Activated T-helper 17 cell treated with anti-CD3 and anti-CD28 coated beads, Interleukin-2, amount 50 U/mL, for 72 hours (primary cell): ENCODE measurements around the gene THRB. TPM values are rescaled to one million over a fixed set of nuclear protein-coding genes. Genes with fewer than 3 reads are reported as not detected.

Experiments used
- ATAC-seq: fragments of 150-1000 bp; cut with Tn5 transposase; replicated peaks from 2 replicates; pipeline ENCODE4 v1.10.0; 2021; ENCODE audit warnings: mild to moderate bottlenecking, moderate library complexity
- H3K27ac Mint-ChIP-seq: one replicate; pipeline ENCODE4 v1.8.0; 2022; ENCODE audit warnings: mixed read lengths
- H3K27me3 Mint-ChIP-seq: one replicate; pipeline ENCODE4 v1.8.0; 2022; ENCODE audit warnings: mixed read lengths
- H3K36me3 Mint-ChIP-seq: one replicate; pipeline ENCODE4 v1.8.0; 2022; ENCODE audit warnings: low read depth, mild to moderate bottlenecking, mixed read lengths
- H3K4me1 Mint-ChIP-seq: one replicate; pipeline ENCODE4 v1.8.0; 2022; ENCODE audit warnings: mixed read lengths
- H3K4me3 Mint-ChIP-seq: one replicate; pipeline ENCODE4 v1.8.0; 2022; ENCODE audit warnings: mild to moderate bottlenecking, mixed read lengths
- H3K9me3 Mint-ChIP-seq: one replicate; pipeline ENCODE4 v1.8.0; 2022; ENCODE audit warnings: mixed read lengths
- total RNA-seq, 2 donors: library from RNA; stranded (reverse); gene quantifications; one replicate each; pipeline ENCODE4 v1.2.3, GENCODE V29; 2022

THRB gene
- total RNA-seq, 2 donors from 2014 or later = not detected

DNA sequence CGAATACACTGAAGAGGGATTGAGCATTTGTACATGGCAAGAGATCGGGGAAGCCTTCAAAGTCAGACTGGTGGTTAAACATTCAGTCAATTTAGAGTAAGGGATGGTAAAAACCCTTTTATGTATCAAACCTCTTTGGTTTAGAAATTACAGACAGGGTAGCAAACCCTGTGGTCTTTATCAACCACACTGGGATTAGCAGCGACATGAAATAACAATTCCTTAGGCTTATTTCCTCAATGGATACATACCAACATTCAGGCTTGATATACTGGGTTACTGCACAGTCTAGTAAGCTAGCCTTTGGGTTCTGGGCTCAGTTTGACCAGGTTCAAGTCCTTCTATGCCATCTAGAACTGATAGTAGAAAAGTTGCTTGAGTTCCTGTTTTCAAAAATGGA lies 127.4 kb downstream of the THRB start:
- Mint-ChIP-seq H3K4me3 (no peak overlapping the region), H3K36me3 (no peaks in the 10 kb centered on the region), H3K27me3 (no peaks in the 10 kb centered on the region), H3K27ac (no peak overlapping the region), H3K4me1 (no peaks in the 10 kb centered on the region), H3K9me3 (no peaks in the 10 kb centered on the region)
- ATAC-seq = no peak

DNA sequence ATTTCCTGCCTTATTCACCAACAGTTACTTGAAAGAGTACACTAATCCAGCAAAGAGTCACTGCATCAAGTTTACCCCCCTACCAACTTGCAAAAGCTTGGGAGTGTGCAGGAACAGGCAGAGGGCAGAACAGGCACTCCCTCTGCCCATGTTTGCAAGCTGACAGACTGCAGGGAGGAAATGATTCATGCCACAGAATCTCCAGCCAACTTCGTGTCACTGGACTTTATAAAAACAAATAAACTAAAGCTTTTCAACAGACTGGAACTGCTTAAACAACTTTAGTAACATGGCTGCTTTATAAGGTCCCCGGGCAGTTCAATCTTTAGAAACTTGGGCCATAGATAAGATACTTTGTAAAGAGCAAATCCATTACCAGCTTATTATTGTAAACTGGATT lies 129.5 kb downstream of the THRB start:
- no peaks in the 10 kb centered on the region for H3K27me3 Mint-ChIP-seq
- H3K4me1 Mint-ChIP-seq = no peaks in the 10 kb centered on the region
- ATAC-seq = no peak

DNA sequence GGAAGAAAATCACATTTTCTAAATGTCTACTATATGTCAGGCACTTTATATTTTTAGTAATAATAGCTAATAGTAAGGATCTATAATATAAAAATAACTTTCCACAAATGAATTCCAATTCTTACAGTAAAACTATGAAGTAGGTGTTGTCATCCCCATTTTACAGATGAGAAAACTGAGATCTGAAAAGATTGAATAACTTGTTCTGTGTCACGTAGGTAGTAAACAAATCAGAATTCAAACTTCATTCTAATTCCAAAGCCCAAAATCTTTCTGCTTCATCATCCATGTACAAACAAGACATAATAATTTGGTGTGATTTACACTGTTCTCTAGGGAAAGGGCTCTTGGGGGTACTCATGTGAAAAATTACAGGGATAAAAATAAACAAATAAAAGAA lies 130.3 kb downstream of the THRB start:
- no peaks in the 10 kb centered on the region for H3K9me3 Mint-ChIP-seq
- H3K36me3 Mint-ChIP-seq = no peaks in the 10 kb centered on the region
- H3K27ac Mint-ChIP-seq = no peak overlapping the region
- ATAC-seq = no peak
- H3K4me3 Mint-ChIP-seq = no peak overlapping the region
- H3K4me1 Mint-ChIP-seq = no peaks in the 10 kb centered on the region
- H3K27me3 Mint-ChIP-seq = no peaks in the 10 kb centered on the region

More for the DNA sequence above, 129.5 kb downstream of the THRB start:
- H3K27ac Mint-ChIP-seq = no peak overlapping the region
- no peaks in the 10 kb centered on the region for H3K9me3 Mint-ChIP-seq
- H3K4me3 Mint-ChIP-seq = no peak overlapping the region
- no peaks in the 10 kb centered on the region for H3K36me3 Mint-ChIP-seq

DNA sequence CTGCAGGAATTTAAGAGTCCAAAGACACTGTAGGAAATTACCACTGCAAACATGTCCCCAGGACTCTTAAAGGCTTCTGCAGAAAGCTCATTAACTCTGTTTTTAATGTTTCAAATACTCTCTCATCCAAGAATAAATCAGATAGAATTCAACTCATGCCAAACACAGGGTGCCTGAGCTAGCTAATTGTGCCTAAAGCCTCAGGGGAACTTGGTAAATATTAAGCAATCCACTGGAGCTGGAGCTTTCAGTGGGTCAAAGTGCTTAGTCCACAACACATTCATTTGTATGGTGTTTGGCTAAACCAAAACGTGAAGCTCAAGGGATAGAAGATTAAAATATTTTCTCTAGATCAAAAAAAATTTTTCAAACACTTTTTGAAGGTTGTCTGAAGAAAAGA lies 131.4 kb downstream of the THRB start:
- no peaks in the 10 kb centered on the region for H3K36me3 Mint-ChIP-seq
- ATAC-seq = no peak
- H3K27me3 Mint-ChIP-seq = no peaks in the 10 kb centered on the region
- no peak overlapping the region for H3K27ac Mint-ChIP-seq
- no peaks in the 10 kb centered on the region for H3K4me1 Mint-ChIP-seq
- H3K9me3 Mint-ChIP-seq = no peaks in the 10 kb centered on the region
- H3K4me3 Mint-ChIP-seq = no peak overlapping the region

DNA sequence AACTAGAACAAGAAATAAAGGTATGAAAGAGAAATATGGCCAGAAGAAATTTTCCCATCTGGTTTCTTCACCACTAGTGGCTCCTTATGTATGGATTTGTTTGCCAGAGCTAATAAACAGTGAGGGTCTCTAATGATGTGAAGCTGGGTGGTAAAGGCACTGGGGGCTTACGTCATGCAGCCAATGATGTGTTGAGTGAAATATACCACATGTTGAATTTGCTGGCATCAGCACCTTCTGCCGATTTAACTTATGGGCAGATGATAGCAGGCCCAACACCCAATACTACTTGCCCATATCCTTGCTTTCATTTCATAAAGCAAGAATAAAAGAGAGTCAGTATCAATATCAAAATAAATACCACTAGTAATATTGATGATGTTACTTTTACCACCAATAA lies 133.0 kb downstream of the THRB start:
- no peak for ATAC-seq
- no peaks in the 10 kb centered on the region for H3K36me3 Mint-ChIP-seq
- no peaks in the 10 kb centered on the region for H3K27me3 Mint-ChIP-seq
- H3K4me1 Mint-ChIP-seq = no peaks in the 10 kb centered on the region
- no peak overlapping the region for H3K27ac Mint-ChIP-seq
- no peaks in the 10 kb centered on the region for H3K9me3 Mint-ChIP-seq
- no peak overlapping the region for H3K4me3 Mint-ChIP-seq

DNA sequence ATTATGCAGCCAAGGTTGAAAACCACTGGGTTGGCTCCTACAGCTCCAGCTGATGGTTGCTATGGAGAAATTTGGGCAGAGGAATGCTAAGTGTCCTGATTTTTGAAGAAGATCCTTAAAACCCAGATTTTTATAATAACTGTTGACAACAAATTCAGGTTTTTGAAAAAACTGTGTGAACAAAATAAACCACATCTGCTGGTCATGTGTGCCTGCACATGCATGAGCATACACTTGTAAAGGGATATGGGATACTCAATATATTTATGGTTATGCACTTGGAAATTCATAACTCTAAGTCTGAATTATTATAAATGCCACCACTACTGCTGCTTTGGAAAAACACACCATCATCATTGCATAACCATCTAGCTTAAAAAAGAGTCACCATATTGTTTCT lies 133.7 kb downstream of the THRB start:
- H3K9me3 Mint-ChIP-seq = no peaks in the 10 kb centered on the region
- H3K4me3 Mint-ChIP-seq = no peak overlapping the region
- H3K27ac Mint-ChIP-seq = no peak overlapping the region
- no peak for ATAC-seq
- no peaks in the 10 kb centered on the region for H3K4me1 Mint-ChIP-seq
- H3K36me3 Mint-ChIP-seq = no peaks in the 10 kb centered on the region
- H3K27me3 Mint-ChIP-seq = no peaks in the 10 kb centered on the region

DNA sequence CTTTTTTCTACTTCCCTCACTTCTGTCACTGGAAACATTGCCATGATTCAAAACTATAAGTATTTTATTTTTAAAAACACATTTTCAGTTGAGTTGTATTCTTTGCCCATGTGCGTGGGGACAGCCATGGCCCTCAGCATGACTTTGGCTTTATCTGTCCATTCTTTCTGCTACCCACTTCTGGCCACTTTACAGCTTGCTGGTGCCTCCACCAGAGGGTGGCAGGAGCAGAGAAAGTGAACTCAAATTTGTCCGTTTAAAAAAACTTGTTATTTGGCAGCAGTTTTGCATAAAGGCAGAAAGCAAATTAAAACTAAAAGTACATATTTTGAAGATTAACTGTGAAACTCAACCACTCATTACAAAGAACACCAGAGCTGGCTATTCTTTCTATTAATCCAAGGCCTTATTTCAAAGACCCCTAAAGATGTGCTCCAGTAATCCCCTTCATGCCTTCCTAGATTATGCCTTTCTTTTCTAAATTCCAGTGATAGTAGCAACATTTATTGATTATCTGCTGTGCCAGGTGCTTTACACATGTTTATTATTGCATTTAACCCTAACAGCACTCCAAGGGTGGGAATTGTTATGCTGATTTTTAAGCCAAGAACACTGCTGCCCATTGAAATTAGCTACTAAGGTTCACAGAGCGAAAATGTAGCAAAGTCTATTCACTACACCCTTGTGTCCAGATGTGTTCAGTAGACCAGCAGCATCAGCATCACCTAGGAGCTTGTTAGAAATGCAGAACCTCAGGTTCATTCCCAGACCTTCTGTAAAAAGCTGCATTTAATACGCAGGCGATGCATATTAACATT lies 134.8 kb downstream of the THRB start:
- Mint-ChIP-seq H3K9me3 (no peaks in the 10 kb centered on the region), H3K27me3 (no peaks in the 10 kb centered on the region), H3K4me3 (no peak overlapping the region), H3K27ac (no peak overlapping the region), H3K4me1 (no peaks in the 10 kb centered on the region), H3K36me3 (no peaks in the 10 kb centered on the region)
- no peak for ATAC-seq

DNA sequence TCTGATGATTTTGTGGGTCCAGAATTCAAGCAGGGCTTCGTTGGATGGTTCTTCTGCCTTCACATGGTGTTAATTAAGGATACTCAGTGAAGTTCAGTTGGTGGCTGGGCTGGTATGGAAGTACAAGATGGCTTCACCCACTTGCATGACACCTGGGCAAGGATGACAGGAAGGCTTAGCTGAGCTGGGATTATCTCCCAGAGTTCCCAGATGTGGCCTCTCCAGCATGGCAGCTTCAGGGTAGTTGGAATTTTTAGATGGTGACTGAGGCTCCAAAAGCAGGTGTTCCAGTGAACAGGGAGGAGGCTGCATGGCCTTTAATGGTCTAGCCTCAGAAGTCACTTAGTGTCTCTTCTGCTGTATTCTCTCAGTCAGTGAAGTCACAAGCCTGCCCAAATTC lies 135.5 kb downstream of the THRB start:
- Mint-ChIP-seq H3K4me3 (no peak overlapping the region), H3K36me3 (no peaks in the 10 kb centered on the region), H3K27ac (no peak overlapping the region), H3K27me3 (no peaks in the 10 kb centered on the region), H3K4me1 (no peaks in the 10 kb centered on the region), H3K9me3 (peaks cover 6% of the 10 kb centered on the region)
- ATAC-seq = no peak

DNA sequence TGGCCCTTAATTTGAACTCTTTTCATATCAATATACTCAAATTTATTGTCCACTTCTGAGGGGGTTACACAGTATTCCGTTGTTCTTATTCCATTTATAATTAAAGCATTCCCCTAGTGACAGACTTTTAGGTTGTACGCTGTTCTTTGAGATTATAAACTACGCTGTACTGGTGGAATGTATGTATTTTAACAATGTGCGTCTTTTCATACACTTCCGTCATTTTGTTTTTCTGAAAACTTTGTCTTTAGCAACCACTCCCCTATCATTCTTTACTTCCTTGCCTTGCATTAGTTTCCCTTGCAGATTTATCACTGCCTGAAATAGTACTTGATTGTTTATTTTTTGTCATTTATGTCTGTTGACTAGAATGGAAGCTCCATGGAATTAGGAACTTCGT lies 137.0 kb downstream of the THRB start:
- Mint-ChIP-seq H3K27ac (no peak overlapping the region), H3K4me1 (no peaks in the 10 kb centered on the region), H3K4me3 (no peak overlapping the region), H3K27me3 (no peaks in the 10 kb centered on the region), H3K36me3 (no peaks in the 10 kb centered on the region), H3K9me3 (peaks cover 6% of the 10 kb centered on the region)
- ATAC-seq = no peak

DNA sequence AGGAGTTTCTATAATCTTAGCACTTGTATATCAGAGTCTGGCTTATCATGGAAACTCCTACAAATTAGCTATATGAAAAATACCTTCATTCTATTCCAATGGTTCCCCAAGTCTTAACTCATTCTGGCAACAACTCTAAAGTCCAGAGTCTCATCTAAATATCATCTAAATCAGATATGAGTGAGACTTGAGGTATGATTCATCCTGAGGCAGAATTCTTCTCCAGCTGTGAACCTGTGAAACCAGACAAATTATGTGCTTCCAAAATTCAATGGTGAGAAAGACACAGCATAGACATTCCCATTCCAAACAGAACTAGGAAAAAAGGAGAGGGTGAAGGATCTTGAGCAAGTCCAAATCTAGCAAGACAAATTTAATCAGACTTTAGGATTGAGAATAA lies 138.8 kb downstream of the THRB start:
- Mint-ChIP-seq H3K4me3 (no peak overlapping the region), H3K4me1 (no peaks in the 10 kb centered on the region), H3K27ac (no peak overlapping the region), H3K9me3 (peaks cover 6% of the 10 kb centered on the region), H3K27me3 (no peaks in the 10 kb centered on the region), H3K36me3 (no peaks in the 10 kb centered on the region)
- no peak for ATAC-seq

DNA sequence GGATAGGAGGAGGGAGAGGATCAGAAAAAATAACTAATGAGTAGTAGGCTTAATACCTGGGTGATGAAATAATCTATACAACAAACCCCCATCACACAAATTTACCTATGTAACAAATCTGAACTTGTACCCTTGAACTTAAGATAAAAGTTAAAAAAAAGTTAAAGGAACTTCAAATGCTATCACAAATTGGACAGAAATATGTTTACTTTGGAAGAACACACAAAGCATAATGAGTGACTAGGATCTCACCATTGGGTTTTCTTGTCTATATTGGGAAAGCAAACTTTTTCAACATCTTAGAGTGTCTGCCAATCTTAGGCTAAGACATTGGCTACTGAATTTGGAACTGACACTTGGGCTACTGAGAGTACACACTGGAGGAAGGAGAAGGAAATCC lies 140.4 kb downstream of the THRB start:
- H3K36me3 Mint-ChIP-seq = no peaks in the 10 kb centered on the region
- no peaks in the 10 kb centered on the region for H3K4me1 Mint-ChIP-seq
- no peak overlapping the region for H3K27ac Mint-ChIP-seq
- no peak for ATAC-seq
- H3K4me3 Mint-ChIP-seq = no peak overlapping the region
- H3K9me3 Mint-ChIP-seq = peaks cover 6% of the 10 kb centered on the region
- no peaks in the 10 kb centered on the region for H3K27me3 Mint-ChIP-seq

DNA sequence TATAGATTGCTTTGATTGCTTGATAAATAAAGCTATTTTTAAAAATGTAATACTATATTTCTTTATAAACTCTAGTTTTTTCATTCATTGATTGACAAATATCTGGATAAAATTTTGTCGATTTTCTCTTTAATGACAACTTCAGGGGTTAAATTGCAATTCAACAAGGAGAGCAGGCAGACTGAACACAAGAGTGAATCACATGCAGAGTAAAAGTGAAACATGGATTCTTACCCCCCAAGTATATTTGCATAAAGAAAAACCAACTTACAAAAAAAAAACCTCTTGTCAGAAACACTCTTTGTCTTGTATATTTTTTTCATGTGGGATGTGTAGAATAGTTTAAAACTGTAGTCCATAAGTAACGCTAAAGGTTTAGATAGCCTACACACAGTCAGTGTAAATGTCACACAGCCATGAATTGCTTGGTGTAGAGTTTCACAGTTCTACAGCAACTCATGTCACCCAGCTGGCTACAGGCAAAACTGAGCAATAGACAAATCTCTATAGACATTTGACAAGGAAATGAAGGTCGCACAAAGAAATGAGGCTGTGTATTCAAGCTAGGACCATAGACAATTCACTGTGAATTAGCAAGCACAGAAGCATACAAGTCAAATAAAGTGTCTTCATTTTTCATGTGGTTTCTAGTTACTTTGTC lies 141.6 kb downstream of the THRB start:
- Mint-ChIP-seq H3K4me3 (no peak overlapping the region), H3K4me1 (no peaks in the 10 kb centered on the region), H3K27me3 (no peaks in the 10 kb centered on the region), H3K36me3 (no peaks in the 10 kb centered on the region), H3K27ac (no peak overlapping the region), H3K9me3 (peaks cover 6% of the 10 kb centered on the region)
- no peak for ATAC-seq

DNA sequence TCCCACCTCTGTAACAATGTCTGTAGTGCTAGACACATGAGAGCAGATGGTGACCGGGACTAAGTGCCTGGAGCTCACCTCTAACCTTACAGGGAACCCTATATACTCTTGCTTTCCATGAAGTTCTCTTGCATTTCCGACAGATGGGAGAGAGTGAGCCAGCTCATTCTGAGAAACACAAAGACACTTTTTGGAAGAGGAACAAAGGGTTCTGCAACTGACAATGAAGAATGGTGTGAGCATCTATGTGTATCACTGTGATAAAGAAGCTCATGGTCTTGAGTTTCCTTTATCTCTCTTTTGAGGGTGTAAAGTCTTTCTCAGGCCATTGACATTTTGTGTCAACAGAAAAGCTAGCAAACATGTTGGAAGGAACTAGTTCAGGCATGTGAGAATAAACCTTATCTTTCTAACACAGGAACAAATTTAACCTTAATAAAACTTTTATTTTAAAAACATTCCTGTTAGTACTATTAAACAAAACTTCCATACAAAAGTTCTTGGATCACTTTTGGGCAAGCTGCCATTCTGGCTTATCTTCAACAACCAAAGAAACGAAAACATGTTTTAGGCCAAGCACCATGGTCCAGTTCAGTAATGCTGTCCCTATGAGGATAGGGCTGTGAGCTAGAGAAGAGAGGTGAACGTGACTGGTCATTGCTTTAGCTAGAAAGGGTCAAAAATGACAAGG lies 142.7 kb downstream of the THRB start:
- Mint-ChIP-seq H3K9me3 (peaks cover 6% of the 10 kb centered on the region), H3K4me3 (no peak overlapping the region), H3K36me3 (no peaks in the 10 kb centered on the region), H3K4me1 (no peaks in the 10 kb centered on the region), H3K27me3 (no peaks in the 10 kb centered on the region), H3K27ac (no peak overlapping the region)
- no peak for ATAC-seq

DNA sequence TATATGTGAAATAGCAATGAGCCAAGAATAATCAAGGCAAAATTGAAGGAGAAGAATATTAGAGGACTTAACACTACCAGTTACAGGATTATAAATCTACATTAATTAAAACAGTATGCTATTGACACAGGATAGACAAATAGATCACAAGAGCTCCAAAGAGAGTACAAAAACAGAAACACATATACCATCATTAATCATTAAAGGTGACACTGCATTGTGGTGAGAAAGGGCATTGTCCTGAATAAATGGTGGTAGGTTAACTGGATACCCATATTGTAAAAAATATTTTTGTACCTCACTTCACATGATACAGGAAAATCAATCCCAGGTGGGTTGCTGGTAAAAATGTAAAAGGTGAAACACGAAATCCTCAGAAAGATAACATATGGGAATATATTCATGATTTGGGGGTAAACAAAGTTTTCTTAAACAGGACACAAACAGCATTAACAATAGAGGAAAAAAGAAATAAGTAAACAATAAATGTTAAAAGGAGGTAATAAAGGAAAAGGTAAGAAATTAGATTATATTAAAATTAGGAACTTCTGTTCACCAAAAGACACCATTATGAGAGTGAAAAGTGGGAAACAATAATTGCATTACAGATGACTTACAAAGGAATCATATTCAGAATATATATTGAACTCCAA lies 145.2 kb downstream of the THRB start:
- Mint-ChIP-seq H3K27me3 (no peaks in the 10 kb centered on the region), H3K9me3 (peaks cover 3% of the 10 kb centered on the region), H3K4me1 (no peaks in the 10 kb centered on the region), H3K4me3 (no peak overlapping the region), H3K36me3 (no peaks in the 10 kb centered on the region), H3K27ac (no peak overlapping the region)
- no peak for ATAC-seq
